Esophagus squamous epithelium (tissue), 4 donors: ENCODE data around the gene MAPK8IP1.

ENCODE experiments used
- POLR2A ChIP-seq, 4 donors: fragments of 450-650 bp; IDR thresholded peaks; one replicate each; pipeline ENCODE4 v1.6.1; 2017; ENCODE audit warnings: antibody characterized with exemption in 4 of 4, mild to moderate bottlenecking in 4 of 4, moderate library complexity in 3 of 4
- TF ChIP-seq, protein P1 (sequence below), 6 experiments: fragments of 450-650 bp in 4 of 6; fragments of 200-600 bp in 2 of 6; sonication (generic) in 2 of 6; IDR thresholded peaks; one replicate each; pipeline ENCODE4 v1.5.1; 2016 to 2019; ENCODE audit warnings: antibody characterized with exemption in 6 of 6, mild to moderate bottlenecking in 4 of 6, moderate library complexity in 4 of 6

DNA sequence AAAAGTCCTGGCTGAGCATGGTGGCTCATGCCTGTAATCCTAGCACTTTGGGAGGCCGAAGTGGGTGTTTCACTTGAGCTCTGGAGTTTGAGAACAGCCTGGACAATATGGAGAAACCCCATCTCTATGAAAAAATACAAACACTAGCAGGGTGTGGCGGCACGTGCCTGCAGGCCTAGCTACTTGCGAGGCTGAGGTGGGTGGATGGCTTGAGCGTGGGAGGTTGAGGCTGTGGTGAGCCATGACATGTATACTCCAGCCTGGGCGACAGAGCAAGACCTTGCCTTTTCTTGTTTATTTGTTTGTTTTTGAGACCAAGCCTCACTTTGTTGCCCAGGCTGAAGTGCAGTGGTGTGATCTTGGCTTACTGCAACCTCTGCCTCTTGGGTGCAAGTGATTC, 46.2 kb upstream of the MAPK8IP1 start:
- TF ChIP-seq, protein P1, sequence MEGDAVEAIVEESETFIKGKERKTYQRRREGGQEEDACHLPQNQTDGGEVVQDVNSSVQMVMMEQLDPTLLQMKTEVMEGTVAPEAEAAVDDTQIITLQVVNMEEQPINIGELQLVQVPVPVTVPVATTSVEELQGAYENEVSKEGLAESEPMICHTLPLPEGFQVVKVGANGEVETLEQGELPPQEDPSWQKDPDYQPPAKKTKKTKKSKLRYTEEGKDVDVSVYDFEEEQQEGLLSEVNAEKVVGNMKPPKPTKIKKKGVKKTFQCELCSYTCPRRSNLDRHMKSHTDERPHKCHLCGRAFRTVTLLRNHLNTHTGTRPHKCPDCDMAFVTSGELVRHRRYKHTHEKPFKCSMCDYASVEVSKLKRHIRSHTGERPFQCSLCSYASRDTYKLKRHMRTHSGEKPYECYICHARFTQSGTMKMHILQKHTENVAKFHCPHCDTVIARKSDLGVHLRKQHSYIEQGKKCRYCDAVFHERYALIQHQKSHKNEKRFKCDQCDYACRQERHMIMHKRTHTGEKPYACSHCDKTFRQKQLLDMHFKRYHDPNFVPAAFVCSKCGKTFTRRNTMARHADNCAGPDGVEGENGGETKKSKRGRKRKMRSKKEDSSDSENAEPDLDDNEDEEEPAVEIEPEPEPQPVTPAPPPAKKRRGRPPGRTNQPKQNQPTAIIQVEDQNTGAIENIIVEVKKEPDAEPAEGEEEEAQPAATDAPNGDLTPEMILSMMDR (IDR thresholded peaks at IDR 0.05): no peak
- no peak for TF ChIP-seq POLR2A (IDR thresholded peaks at IDR 0.05)
